Measurements from ENCODE around the gene MAP3K19. TPM values are rescaled to one million over a fixed set of nuclear protein-coding genes. Genes with fewer than 3 reads are reported as not detected.
"Not testable (repeated sequence)": the region's sequence is repeated elsewhere in the genome, so short reads cannot be mapped to it uniquely, and the experiment has no call there.

MAP3K19 gene, protein sequence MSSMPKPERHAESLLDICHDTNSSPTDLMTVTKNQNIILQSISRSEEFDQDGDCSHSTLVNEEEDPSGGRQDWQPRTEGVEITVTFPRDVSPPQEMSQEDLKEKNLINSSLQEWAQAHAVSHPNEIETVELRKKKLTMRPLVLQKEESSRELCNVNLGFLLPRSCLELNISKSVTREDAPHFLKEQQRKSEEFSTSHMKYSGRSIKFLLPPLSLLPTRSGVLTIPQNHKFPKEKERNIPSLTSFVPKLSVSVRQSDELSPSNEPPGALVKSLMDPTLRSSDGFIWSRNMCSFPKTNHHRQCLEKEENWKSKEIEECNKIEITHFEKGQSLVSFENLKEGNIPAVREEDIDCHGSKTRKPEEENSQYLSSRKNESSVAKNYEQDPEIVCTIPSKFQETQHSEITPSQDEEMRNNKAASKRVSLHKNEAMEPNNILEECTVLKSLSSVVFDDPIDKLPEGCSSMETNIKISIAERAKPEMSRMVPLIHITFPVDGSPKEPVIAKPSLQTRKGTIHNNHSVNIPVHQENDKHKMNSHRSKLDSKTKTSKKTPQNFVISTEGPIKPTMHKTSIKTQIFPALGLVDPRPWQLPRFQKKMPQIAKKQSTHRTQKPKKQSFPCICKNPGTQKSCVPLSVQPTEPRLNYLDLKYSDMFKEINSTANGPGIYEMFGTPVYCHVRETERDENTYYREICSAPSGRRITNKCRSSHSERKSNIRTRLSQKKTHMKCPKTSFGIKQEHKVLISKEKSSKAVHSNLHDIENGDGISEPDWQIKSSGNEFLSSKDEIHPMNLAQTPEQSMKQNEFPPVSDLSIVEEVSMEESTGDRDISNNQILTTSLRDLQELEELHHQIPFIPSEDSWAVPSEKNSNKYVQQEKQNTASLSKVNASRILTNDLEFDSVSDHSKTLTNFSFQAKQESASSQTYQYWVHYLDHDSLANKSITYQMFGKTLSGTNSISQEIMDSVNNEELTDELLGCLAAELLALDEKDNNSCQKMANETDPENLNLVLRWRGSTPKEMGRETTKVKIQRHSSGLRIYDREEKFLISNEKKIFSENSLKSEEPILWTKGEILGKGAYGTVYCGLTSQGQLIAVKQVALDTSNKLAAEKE (N-terminal part only)
- total RNA-seq = not detected

DNA sequence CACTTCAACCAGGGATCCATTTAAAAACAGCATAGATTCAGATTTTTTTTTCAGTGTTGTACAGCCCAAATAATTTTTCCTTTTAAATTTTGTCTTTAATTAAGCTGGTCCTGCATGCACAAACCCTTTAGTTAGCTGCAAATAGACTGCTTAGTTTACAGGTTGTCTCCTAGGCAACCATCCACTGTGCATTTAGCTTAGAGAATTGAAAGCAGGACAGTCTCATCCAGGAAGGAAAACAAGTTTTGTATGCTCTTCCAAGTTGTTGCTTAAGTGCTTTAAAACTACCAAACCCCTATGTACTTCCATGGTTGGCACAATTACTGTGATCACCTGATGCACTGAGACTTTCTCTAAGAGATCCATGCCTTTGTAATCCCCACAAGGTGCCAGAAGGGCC lies at the start of gene MAP3K19:
TSS of gene MAP3K19 (minus strand) at position 148 of the 400 bp plus-strand sequence. CDS start 22,800 bp downstream, outside the sequence.
- Mint-ChIP-seq H3K36me3 (ENCODE audit: low read depth) (peaks cover 2% of the 10 kb centered on the region), H3K4me1 (peaks cover 18% of the 10 kb centered on the region), H3K27me3 (peaks cover 4% of the 10 kb centered on the region), H3K27ac (no peak within 1 kb of the TSS), H3K4me3 (no peak within 1 kb of the TSS), H3K9me3 (no peaks in the 10 kb centered on the region)
- ChIA-PET POLR2A (no interaction called here), CTCF (no interaction called here)
- no peak for DNase-seq

DNA sequence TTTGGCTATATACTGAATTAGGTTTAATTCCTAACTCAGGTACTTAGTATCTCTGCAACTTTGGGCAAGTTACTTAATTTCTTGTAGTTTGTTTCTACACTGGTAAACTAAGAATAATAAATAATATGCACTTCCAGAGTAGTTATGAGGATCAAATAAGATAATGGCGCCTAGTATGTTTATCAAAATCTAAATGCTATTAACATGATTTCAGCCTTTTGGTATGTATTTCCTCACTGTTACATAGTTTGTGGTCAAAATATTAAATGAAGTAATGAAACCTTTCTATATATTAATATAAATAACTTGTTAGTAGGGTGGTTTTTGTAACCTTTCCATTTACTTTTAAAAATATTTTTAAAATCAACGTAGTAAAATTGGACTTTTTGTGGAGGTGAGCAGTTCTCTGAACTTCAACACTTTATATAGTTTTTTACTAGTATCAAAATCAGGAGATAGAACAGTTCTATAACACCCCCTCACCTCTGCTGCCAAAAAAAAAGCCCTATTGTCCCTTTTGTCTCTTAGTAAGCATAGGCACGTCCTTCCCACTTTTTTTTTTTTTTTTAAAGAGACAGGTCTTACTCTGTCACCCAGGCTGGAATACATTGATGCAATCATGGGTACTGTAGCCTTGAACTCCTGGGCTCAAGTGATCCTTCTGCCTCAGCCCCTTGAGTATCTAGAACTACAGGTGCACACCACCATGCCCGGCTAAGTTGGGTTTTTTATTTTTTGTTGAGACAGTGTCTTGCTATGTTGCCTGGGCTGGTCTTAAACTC lies 49.6 kb upstream of the MAP3K19 start:
- H3K36me3 Mint-ChIP-seq (ENCODE audit: low read depth) = peaks cover 26% of the 10 kb centered on the region
- POLR2A ChIA-PET = no interaction called here
- H3K27me3 Mint-ChIP-seq = no peaks in the 10 kb centered on the region
- CTCF ChIA-PET = no interaction called here
- DNase-seq = no peak
- H3K27ac Mint-ChIP-seq = no peak overlapping the region
- no peak overlapping the region for H3K4me3 Mint-ChIP-seq
- peaks cover 11% of the 10 kb centered on the region for H3K4me1 Mint-ChIP-seq
- no peaks in the 10 kb centered on the region for H3K9me3 Mint-ChIP-seq

- Mint-ChIP-seq H3K36me3 (ENCODE audit: low read depth) (peaks cover 22% of the 10 kb centered on the region), H3K4me1 (peaks cover 9% of the 10 kb centered on the region), H3K4me3 (no peak overlapping the region), H3K27ac (no peak overlapping the region), H3K9me3 (no peaks in the 10 kb centered on the region), H3K27me3 (no peaks in the 10 kb centered on the region)
- ChIA-PET CTCF (interaction anchor here (1.0 kb wide), 1 partner anchor 31 kb away, joined by 3 read pairs; no protein-coding TSS in a partner anchor), POLR2A (no interaction called here)
- DNase-seq = no peak
Measured at GRCh38 chr2:135095591-135095990, 48.3 kb upstream of the MAP3K19 start.

GRCh38 chr2:135094508-135094907 lies 47.3 kb upstream of the MAP3K19 start:
- DNase-seq = no peak
- H3K4me3 Mint-ChIP-seq = no peak overlapping the region
- ChIA-PET POLR2A (no interaction called here), CTCF (interaction anchor here (1.0 kb wide), 1 partner anchor 30 kb away, joined by 3 read pairs; no protein-coding TSS in a partner anchor)
- H3K27ac Mint-ChIP-seq = no peak overlapping the region
- peaks cover 25% of the 10 kb centered on the region for H3K36me3 Mint-ChIP-seq (ENCODE audit: low read depth)
- H3K4me1 Mint-ChIP-seq = peaks cover 5% of the 10 kb centered on the region
- H3K9me3 Mint-ChIP-seq = peaks cover 2% of the 10 kb centered on the region
- no peaks in the 10 kb centered on the region for H3K27me3 Mint-ChIP-seq

DNA sequence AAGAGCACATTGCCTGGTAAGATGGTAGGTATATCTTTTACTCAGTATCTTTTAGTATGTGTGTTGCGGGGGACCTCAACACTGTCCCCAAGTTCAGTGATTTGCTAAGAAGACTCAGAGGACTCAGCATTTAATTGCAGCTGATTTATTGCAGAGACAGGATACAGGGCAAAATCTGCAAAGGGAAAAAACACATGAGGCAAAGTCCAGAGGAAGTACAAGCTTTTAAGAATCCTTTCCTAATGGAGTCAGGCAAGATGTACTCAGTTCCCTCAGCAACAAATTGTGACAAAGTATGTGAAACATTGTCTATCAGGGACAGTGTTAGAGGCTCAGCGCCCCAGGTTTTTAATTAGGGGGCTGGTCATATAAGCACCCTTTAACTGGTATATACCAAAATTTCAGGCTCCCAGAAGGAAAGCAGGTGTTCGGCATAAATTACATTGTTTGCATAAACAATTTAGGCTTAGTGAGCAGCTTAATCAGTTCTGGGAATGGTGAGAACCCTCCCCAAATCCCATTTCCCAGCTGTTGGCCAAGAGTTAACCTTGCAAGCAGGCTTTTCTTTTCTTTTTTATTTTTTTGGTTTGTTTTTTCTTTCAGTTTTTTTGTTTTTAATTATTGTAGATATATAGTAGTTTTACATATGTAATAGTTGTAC lies 46.6 kb upstream of the MAP3K19 start:
- no peak overlapping the region for H3K27ac Mint-ChIP-seq
- no peaks in the 10 kb centered on the region for H3K27me3 Mint-ChIP-seq
- ChIA-PET CTCF (no interaction called here), POLR2A (no interaction called here)
- peaks cover 9% of the 10 kb centered on the region for H3K9me3 Mint-ChIP-seq
- H3K4me3 Mint-ChIP-seq = no peak overlapping the region
- no peak for DNase-seq
- H3K4me1 Mint-ChIP-seq = peaks cover 5% of the 10 kb centered on the region
- peaks cover 32% of the 10 kb centered on the region for H3K36me3 Mint-ChIP-seq (ENCODE audit: low read depth)

DNA sequence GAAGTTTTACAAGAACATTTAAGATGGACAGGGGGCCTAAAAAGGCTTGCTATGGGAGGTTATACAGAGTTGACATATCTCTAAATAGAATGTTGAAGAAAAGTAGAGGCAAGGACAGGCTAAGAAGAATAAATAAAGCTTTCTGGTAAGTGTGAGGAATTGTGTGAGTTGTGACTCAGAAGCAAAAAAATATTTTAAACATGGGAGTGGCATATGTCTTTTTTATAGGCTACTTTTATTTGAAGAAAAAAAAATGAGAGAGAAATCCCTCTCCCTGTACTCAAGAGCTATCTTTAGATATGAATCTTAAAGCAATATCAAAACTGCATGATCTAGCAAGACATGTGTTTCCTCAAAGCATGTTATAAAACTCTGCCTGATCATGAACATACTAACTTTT lies 45.9 kb upstream of the MAP3K19 start:
- DNase-seq = no peak
- Mint-ChIP-seq H3K27me3 (no peaks in the 10 kb centered on the region), H3K4me3 (no peak overlapping the region), H3K9me3 (peaks cover 10% of the 10 kb centered on the region), H3K27ac (no peak overlapping the region), H3K4me1 (peaks cover 5% of the 10 kb centered on the region), H3K36me3 (ENCODE audit: low read depth) (peaks cover 34% of the 10 kb centered on the region)
- CTCF ChIA-PET = no interaction called here
- POLR2A ChIA-PET = no interaction called here

- Mint-ChIP-seq H3K4me3 (no peak overlapping the region), H3K4me1 (peaks cover 5% of the 10 kb centered on the region), H3K27ac (no peak overlapping the region), H3K9me3 (peaks cover 14% of the 10 kb centered on the region), H3K27me3 (no peaks in the 10 kb centered on the region), H3K36me3 (ENCODE audit: low read depth) (peaks cover 36% of the 10 kb centered on the region)
- ChIA-PET POLR2A (no interaction called here), CTCF (no interaction called here)
- no peak for DNase-seq
Measured at GRCh38 chr2:135091681-135092080, 44.4 kb upstream of the MAP3K19 start.

GRCh38 chr2:135089597-135089996 lies 42.4 kb upstream of the MAP3K19 start:
- H3K4me3 Mint-ChIP-seq, H3K4me1 Mint-ChIP-seq, H3K27ac Mint-ChIP-seq, POLR2A ChIA-PET, H3K27me3 Mint-ChIP-seq, DNase-seq, CTCF ChIA-PET: not testable (repeated sequence)
- H3K36me3 Mint-ChIP-seq (ENCODE audit: low read depth) = peaks cover 28% of the 10 kb centered on the region
- H3K9me3 Mint-ChIP-seq = peaks cover 14% of the 10 kb centered on the region

GRCh38 chr2:135086222-135086621 lies 39.0 kb upstream of the MAP3K19 start:
- H3K36me3 Mint-ChIP-seq (ENCODE audit: low read depth) = peaks cover 33% of the 10 kb centered on the region

DNA sequence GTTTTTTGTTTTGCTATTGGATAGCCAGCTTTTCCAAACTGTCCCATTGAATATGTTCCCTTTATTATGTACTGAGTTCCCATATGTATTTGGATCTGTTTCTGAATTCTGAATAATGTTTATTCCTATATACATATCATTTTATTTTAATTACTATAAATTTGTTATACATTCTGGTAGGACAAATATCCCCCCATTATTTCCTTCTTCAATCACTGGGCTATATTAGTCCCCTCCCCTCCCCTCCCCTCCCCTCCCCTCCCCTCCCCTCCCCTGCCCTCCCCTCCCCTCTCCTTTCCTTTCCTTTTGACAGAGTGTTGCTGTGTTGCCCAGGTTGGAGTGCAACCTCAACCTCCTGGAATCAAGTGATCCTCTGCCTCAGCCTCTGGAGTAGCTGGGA lies 31.2 kb upstream of the MAP3K19 start:
- no peaks in the 10 kb centered on the region for H3K4me1 Mint-ChIP-seq
- peaks cover 42% of the 10 kb centered on the region for H3K36me3 Mint-ChIP-seq (ENCODE audit: low read depth)
- H3K27ac Mint-ChIP-seq = no peak overlapping the region
- H3K4me3 Mint-ChIP-seq = no peak overlapping the region
- peaks cover 11% of the 10 kb centered on the region for H3K9me3 Mint-ChIP-seq
- ChIA-PET POLR2A (no interaction called here), CTCF (no interaction called here)
- H3K27me3 Mint-ChIP-seq = no peaks in the 10 kb centered on the region
- no peak for DNase-seq

More at GRCh38 chr2:135086222-135086621, 39.0 kb upstream of the MAP3K19 start:
- ChIA-PET POLR2A (no interaction called here), CTCF (no interaction called here)
- H3K27me3 Mint-ChIP-seq = no peaks in the 10 kb centered on the region
- H3K4me3 Mint-ChIP-seq = no peak overlapping the region
- H3K27ac Mint-ChIP-seq = no peak overlapping the region
- no peak for DNase-seq
- no peaks in the 10 kb centered on the region for H3K4me1 Mint-ChIP-seq
- peaks cover 16% of the 10 kb centered on the region for H3K9me3 Mint-ChIP-seq

DNA sequence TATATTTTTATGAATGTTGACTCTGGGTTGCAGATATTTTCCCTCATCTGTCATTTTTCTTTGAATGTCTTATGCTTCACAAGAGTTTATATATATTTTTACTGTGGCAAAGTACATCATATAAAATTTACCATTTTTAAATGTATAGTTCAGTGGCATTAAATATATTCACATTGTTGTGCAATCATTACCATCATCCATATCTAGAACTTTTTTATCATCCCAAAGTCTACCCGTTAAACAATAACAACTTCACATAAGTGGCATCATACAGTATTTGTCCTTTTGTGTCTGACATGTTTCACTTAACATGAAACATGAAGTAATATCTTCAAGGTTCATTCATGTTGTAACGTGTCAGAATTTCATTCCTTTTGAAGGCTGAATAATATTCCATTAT lies 29.3 kb upstream of the MAP3K19 start:
- no peak overlapping the region for H3K4me3 Mint-ChIP-seq
- H3K4me1 Mint-ChIP-seq = no peaks in the 10 kb centered on the region
- CTCF ChIA-PET = no interaction called here
- H3K36me3 Mint-ChIP-seq (ENCODE audit: low read depth) = peaks cover 43% of the 10 kb centered on the region
- H3K9me3 Mint-ChIP-seq = peaks cover 23% of the 10 kb centered on the region
- H3K27ac Mint-ChIP-seq = no peak overlapping the region
- no peak for DNase-seq
- POLR2A ChIA-PET = no interaction called here
- H3K27me3 Mint-ChIP-seq = no peaks in the 10 kb centered on the region

DNA sequence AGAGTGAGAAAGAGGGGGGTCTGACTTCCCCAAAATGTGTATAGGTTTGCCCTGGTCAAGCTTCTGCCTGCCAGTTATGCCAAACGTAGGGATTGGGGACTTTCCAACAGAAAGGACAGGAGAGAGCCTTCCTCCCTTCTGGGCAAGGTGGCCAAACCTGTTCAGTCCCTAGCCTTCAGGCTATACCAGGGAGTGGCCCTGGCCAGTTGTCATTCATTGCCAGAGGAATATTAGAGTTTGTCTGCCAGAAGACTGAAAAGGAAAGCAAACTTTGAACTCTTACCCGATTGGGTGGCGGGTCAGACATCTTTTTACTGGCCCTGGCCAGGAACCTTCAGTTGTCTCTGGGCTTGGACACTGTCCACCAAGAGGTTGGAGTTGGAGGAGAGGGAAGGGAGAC lies 27.0 kb upstream of the MAP3K19 start:
- H3K36me3 Mint-ChIP-seq (ENCODE audit: low read depth) = peaks cover 55% of the 10 kb centered on the region
- H3K9me3 Mint-ChIP-seq = peaks cover 37% of the 10 kb centered on the region
- H3K27me3 Mint-ChIP-seq = no peaks in the 10 kb centered on the region
- POLR2A ChIA-PET = no interaction called here
- no peak overlapping the region for H3K4me3 Mint-ChIP-seq
- no peak for DNase-seq
- H3K27ac Mint-ChIP-seq = peak overlapping the region; percentile 2
- CTCF ChIA-PET = no interaction called here
- H3K4me1 Mint-ChIP-seq = no peaks in the 10 kb centered on the region
